Measurements from ENCODE around the gene SBF2. TPM values are rescaled to one million over a fixed set of nuclear protein-coding genes. Genes with fewer than 3 reads are reported as not detected.

SBF2 gene
- total RNA-seq, 4 donors from 2014 or later: 75.0 to 104 (median 86.9) TPM

DNA sequence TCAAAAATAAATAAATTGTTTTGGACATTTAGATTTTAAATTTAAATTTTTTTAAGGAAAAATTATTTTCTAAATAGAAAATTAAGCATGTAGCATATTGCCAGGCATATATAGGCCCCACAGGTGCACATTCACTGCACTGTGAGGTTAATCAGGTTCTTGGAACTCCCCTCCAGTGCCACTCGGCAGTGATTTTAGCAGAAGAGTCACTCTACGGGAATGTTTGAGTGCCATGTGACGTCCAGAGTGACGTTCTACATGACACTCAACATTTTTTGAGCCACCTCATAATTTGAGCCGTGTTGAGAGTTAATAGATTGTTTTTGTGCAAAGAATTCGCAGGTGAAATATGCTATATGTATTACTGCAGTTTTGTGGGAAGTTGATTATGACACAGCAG is 552.8 kb downstream of the SBF2 start:
- Histone ChIP-seq H3K27me3 (no peaks in the 10 kb centered on the region), H3K36me3 (peaks cover 0 to 85% (median 4%) of the 10 kb centered on the region in 3 donors), H3K9me3 (peaks cover 0 to 1% (median 0%) of the 10 kb centered on the region in 4 donors), H3K4me1 (peaks cover 0 to 2% (median 0%) of the 10 kb centered on the region in 4 donors), H3K27ac (no peak overlapping the region), H3K4me3 (no peak overlapping the region)
- 89 to 91% methylated on average over 6 of the region's 6 CpGs for WGBS, 2 donors
- no peak for DNase-seq (ENCODE audit: low spot score in 2 of 2)
- TF ChIP-seq, protein P1, sequence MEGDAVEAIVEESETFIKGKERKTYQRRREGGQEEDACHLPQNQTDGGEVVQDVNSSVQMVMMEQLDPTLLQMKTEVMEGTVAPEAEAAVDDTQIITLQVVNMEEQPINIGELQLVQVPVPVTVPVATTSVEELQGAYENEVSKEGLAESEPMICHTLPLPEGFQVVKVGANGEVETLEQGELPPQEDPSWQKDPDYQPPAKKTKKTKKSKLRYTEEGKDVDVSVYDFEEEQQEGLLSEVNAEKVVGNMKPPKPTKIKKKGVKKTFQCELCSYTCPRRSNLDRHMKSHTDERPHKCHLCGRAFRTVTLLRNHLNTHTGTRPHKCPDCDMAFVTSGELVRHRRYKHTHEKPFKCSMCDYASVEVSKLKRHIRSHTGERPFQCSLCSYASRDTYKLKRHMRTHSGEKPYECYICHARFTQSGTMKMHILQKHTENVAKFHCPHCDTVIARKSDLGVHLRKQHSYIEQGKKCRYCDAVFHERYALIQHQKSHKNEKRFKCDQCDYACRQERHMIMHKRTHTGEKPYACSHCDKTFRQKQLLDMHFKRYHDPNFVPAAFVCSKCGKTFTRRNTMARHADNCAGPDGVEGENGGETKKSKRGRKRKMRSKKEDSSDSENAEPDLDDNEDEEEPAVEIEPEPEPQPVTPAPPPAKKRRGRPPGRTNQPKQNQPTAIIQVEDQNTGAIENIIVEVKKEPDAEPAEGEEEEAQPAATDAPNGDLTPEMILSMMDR (IDR thresholded peaks at IDR 0.05): no peak
- no peak for TF ChIP-seq POLR2A (IDR thresholded peaks at IDR 0.05)

DNA sequence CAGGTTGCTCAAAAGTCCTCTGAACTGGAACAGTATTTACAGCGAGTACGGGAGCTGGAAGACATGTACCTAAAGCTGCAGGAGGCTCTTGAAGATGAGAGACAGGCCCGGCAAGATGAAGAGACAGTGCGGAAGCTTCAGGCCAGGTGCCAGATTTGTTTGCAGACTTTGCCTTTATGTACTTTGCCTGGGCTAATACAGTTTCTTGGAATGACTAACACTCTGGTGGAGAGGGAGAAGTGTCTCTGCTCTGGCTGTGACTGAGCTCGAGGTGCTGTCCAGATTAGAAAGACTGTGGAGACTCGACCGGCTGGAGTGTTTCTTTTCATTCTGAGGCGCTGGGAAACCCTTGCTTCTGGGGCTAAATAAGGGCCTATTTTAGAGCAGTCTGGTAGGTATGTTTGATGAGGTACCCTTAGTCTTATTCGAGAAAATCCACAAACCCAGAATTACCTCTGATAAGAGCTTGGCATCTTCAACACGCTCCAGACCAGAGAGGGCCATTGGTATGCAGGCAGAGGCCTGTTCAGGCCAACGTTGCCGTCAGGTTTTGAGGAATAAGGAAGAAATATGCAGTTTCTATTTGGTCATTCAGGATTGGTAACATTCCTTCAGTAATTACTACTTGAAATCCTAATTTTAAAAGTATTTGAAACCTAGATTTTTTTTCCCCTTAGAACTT is 553.7 kb downstream of the SBF2 start:
- H3K4me3 ChIP-seq: no peak overlapping the region
- TF ChIP-seq, protein P1 (IDR thresholded peaks at IDR 0.05): no peak
- TF ChIP-seq EP300 (IDR thresholded peaks at IDR 0.05) (no peak), POLR2A (IDR thresholded peaks at IDR 0.05) (no peak)
- peaks cover 0 to 10% (median 1%) of the 10 kb centered on the region in 4 donors for H3K9me3 ChIP-seq
- H3K27me3 ChIP-seq: no peaks in the 10 kb centered on the region
- peaks cover 0 to 85% (median 4%) of the 10 kb centered on the region in 3 donors for H3K36me3 ChIP-seq
- H3K4me1 ChIP-seq: peaks cover 0 to 2% (median 0%) of the 10 kb centered on the region in 4 donors
- no peak for DNase-seq (ENCODE audit: low spot score in 2 of 2)
- WGBS, 2 donors: 90 to 91% methylated on average over 12 of the region's 12 CpGs
- H3K27ac ChIP-seq: peak overlapping the region in 2 of 4 donors; percentile 32 to 44

DNA sequence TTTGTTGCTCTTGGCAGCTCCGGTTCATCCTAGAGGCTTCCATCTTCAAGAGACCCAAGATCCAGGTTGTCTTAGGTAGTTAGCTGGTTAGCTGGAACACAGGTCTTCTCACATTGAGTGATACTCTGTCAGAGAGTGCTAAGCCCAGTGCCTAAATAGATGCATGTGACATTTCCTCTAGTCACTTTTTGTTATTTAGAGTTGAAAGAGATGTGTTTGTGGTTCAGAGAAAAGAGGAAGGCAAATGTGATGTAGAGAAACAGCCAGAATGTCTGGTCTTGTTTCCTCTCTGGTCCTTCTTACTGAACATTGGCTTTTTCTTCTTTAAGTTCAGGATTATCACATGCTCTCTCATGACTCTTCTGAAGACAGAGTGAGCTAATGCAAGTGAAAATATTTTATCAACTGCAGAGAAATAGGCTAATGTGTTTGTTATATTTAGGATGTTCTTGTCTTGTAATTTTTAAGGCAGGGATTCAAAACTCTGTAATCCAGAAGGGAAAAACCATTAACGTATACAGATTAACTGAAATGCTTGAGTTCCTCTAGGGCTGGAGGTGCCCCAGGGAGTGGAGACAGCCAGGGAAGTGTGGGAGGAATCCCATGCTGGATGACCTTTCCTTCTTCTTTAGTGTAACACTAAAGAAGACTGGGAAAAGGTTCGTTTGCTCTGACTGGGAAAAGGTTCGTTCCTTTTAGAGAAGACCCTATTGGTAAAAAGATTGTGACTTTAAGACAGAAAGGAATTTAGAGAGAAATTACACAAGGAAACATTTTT is 554.7 kb downstream of the SBF2 start:
- no peak overlapping the region for H3K4me3 ChIP-seq
- no peak for DNase-seq (ENCODE audit: low spot score in 2 of 2)
- no peaks in the 10 kb centered on the region for H3K27me3 ChIP-seq
- peaks cover 0 to 13% (median 1%) of the 10 kb centered on the region in 4 donors for H3K9me3 ChIP-seq
- H3K27ac ChIP-seq: peak overlapping the region in 3 of 4 donors; percentile 42 to 55 (median 44)
- TF ChIP-seq POLR2A (IDR thresholded peaks at IDR 0.05) (no peak), EP300 (IDR thresholded peaks at IDR 0.05) (peak in 1 of 2 donors; percentile 52)
- H3K36me3 ChIP-seq: peaks cover 0 to 86% (median 4%) of the 10 kb centered on the region in 3 donors
- WGBS, 2 donors: 62 to 66% methylated on average over 4 of the region's 4 CpGs
- peaks cover 0 to 2% (median 0%) of the 10 kb centered on the region in 4 donors for H3K4me1 ChIP-seq

DNA sequence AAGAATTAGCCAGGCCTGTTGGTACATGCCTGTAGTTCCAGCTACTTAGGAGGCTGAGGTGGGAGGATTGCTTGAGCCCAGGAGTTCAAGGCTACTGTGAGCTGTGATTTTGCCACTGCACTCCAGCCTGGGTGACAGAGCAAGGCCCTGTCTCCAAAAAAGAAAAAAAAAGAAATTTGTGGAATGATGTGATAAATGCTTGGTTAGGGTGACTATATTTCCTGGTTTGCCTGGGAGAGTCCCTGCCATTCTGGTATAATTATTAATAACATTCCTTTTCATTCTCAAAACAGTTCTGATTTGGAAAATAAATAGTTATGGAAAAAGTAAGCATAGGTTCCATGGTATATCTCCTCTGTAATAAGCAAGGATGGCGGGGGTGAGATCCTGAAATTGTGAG is 555.3 kb downstream of the SBF2 start:
- TF ChIP-seq, protein P1 (IDR thresholded peaks at IDR 0.05): no peak
- TF ChIP-seq POLR2A (IDR thresholded peaks at IDR 0.05): no peak
- TF ChIP-seq EP300 (IDR thresholded peaks at IDR 0.05): no peak
- 89 to 100% methylated on average over 1 of the region's 1 CpG for WGBS, 2 donors
- DNase-seq (ENCODE audit: low spot score in 2 of 2): no peak
- H3K4me3 ChIP-seq: no peak overlapping the region
- peaks cover 0 to 85% (median 4%) of the 10 kb centered on the region in 3 donors for H3K36me3 ChIP-seq
- H3K4me1 ChIP-seq: peaks cover 0 to 2% (median 0%) of the 10 kb centered on the region in 4 donors
- H3K9me3 ChIP-seq: peaks cover 0 to 13% (median 1%) of the 10 kb centered on the region in 4 donors
- H3K27me3 ChIP-seq: no peaks in the 10 kb centered on the region
- peak overlapping the region in 3 of 4 donors; percentile 35 to 42 (median 40) for H3K27ac ChIP-seq

DNA sequence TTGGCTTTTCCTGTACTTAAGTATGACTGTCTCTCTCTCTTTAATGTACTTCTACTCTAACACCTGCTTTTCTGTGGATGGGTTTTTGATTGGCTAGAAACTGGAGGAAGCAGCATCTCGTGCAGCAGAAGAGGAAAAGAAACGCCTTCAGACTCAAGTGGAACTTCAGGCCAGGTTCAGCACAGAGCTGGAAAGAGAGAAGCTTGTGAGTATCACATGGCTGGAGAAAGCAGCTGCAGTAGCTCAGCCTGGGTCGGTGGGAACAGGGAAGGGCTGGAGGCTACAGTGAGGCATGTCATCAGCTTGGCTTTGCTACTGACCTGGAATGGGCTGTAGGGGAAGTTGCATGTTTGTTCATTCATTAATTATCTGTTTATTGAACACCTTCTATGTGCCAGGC is 555.9 kb downstream of the SBF2 start:
- Histone ChIP-seq H3K36me3 (peaks cover 0 to 89% (median 4%) of the 10 kb centered on the region in 3 donors), H3K4me3 (no peak overlapping the region), H3K27me3 (no peaks in the 10 kb centered on the region), H3K27ac (peak overlapping the region in 3 of 4 donors; percentile 35 to 42 (median 40)), H3K4me1 (peaks cover 0 to 2% (median 0%) of the 10 kb centered on the region in 4 donors), H3K9me3 (peaks cover 0 to 13% (median 1%) of the 10 kb centered on the region in 4 donors)
- 64 to 76% methylated on average over 3 of the region's 3 CpGs for WGBS, 2 donors
- no peak for TF ChIP-seq POLR2A (IDR thresholded peaks at IDR 0.05)
- peak in 1 of 2 donors; percentile 55 for TF ChIP-seq EP300 (IDR thresholded peaks at IDR 0.05)
- DNase-seq (ENCODE audit: low spot score in 2 of 2): no peak

All from tibial nerve (tissue), 4 donors.